GM21786 (cell line): ENCODE measurements around the gene S1PR4.
"Not testable (repeated sequence)": the region's sequence is repeated elsewhere in the genome, so short reads cannot be mapped to it uniquely, and the experiment has no call there.

ENCODE experiments used
- ATAC-seq: cut with Tn5 transposase; IDR thresholded peaks from one replicate; pipeline ENCODE4 v1.9.1; 2021; ENCODE audit not compliant: unreplicated experiment

Gene S1PR4

DNA sequence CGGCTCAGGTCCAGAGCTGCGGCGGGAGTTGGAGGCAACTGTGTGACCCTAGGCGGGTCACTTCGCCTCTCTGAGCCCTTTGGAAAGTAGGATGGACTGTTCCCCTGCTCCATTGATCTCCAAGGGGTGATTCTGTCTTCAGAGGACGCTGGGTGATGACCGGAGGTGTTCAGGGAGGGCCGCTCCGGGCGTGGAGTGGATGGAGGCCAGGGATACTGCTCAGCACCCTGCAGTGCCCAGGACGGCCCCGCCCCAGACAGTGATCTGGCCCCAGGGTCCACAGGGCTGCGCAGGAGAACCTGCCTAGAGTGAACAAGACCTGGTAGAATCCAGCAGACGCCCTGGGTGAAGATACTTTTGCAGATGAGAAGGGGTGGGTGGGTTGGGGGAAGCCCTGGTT lies 14.1 kb downstream of the S1PR4 start:
- no peak for ATAC-seq

DNA sequence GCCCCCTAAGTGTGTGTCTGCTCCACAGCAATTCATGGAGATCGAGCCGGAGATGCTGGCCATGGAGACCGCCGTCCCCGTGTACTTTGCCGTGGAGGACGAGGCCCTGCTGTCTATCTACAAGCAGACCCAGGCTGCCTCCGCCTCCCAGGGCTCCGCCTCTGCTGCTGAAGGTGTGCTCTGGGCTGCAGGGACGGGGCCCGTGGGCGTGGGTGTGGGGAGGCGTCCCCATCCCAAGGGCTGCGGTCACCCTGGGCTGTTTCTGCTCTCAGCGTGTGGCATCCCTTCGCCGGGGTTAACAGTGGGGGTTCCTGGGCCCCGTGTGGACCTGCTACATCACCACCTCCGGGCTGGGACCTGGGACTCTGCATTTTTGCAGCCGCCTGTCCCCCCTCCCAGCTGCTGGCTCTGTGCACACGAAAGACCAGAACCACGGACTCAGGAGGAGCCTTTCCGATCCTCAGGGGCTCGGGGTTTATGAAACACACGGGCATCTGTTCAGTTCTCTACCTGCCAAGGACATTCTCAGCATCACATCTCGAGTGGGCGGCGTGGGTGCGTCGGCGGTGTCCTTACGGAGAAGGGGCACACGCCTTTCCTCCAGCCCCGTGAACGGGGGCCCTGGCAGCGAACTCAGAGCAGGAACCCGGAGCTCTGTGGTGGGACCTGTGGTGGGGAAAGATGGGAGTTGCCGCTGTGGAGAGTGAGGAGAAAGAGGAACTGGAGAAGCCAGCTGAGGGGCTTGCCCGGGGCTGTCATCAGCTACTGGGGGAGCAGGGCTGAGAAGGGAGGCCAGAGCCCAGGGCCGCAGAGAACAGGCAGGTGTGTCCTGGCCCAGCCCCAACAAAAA lies 14.9 kb downstream of the S1PR4 start:
- ATAC-seq = no peak

DNA sequence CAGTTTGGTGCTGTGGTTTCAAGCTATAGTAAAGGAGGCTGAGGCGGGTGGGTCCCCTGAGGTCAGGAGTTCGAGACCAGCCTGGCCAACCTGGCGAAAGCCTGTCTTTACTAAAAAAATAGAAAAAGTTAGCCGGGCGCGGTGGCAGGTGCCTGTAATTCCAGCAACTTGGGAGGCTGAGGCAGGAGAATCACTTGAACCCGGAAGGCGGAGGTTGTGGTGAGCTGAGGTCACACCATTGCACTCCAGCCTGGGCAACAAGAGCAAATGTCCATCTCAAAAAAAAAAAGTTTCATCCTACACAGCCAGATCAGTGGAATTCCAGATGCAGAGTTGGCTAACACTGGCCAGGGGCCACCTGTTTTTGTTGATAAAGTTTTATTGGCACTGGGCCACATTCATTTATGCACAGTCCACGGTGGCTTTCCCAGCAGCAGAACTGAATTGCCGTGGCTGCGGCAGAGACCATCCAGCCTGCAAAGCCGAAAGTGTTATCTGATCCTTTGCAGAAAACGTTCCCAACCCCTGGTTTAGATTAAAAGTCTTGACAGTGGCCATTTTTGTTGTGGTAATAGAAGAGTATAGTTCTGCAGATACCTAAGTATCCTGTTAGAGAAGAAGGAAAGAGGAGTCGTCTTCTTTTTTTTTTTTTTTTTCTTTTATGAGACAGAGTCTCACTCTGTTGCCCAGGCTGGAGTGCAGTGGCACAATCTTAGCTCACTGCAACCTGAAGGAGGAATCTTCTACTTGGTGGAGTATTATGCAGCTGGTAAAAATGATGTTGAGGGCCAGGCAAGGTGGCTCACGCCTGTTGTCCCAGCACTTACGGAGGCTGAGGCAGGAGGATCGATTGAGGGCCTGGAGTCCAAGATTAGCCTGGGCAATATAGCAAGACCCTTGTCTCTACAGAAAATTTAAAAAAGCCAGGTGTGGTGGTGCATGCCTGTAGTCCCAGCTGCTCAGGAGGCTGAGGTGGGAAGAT lies 15.8 kb downstream of the S1PR4 start:
- no peak for ATAC-seq

DNA sequence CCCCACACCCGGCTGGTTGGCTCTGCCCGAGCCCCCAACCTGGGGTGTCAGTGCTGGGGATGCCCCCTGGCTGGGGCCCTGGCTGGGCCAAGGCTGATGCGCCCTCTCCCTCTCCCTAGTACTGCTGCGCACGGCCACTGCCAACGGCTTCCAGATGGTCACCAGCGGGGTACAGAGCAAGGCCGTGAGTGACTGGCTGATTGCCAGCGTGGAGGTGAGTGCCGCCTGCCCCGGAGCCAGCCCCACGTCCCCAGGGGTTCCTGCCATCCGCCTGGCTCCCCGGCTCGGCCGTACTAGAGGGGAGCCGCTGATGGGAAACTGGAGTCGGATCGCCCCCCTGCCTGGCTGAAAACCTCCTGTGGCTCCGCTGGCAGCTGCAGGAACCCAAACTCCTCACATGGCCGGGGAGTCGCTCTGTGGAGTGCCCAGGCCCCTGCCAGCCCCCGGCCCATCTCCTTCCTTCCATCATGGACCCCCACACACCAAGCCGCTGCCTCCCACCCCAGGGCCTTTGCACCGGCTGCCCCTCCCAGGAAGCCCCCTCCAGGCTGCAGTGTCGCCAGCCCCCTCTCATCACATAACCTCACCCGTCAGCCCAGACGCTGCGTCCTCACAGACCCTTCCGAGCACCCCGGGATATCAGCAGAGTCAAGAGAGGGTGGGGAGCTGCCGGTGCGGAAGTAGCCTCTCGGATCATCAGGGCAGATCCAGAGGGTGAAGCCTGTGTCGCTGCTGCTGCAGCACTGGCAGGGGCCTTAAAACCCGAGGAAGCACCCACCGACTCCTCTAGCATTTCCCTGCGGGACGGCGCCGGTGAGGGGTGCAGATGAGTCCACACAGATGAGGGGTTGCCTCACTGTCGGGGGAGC lies 17.7 kb downstream of the S1PR4 start:
- ATAC-seq = no peak

DNA sequence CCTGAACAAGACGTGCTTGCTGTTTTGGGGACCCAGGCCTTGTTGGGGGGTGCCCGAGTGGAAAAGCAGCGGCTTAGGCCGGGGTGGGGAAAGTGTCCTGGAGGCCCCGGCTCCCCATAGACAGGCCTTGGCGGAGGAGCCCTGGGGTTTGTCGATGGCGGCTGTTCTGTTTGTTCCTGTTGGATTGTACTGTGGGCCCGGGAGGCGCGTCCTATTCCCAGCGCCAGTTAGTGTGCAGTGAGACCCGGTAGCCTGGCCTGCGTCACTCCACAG lies 18.3 kb downstream of the S1PR4 start:
- no peak for ATAC-seq

DNA sequence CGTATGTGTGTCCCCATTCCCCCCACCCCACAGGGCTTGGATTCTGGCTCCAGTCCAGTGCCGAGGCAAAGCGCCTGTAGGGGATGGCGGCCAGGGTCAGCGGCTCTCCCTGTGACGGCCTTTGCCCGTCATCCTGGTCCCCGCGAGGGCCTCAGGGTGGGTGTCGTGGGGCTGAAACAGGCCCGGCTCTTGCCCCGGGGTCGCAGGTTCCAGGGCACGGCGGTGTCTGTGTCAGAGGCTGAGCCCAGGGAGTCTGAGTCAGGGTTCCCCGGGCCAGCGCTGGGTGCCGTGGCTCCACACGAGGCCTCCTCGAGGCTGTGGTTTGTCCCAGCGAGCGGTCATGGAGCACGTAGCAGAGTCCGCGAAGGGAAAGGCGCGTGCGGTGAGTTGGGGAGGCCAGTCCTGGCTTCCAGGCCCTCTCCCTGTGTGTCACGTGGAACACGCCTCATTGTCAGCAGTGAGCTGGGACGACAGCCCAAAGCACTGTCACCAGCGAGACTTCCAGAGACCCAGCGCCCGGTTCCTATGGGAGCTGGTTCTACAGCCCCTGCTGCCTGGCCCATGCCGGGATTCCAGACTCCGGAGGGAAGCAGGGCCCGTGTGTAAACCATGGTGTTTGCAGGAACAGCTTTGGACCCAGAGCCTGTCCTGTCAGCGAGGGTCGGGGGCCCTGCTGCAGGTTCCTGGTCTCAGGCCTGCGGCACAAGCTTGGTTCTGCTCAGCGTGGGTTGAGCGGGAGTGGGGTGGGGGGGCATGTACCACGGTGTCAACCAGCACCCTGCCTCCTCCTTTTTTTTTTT lies 20.5 kb downstream of the S1PR4 start:
- ATAC-seq = no peak

DNA sequence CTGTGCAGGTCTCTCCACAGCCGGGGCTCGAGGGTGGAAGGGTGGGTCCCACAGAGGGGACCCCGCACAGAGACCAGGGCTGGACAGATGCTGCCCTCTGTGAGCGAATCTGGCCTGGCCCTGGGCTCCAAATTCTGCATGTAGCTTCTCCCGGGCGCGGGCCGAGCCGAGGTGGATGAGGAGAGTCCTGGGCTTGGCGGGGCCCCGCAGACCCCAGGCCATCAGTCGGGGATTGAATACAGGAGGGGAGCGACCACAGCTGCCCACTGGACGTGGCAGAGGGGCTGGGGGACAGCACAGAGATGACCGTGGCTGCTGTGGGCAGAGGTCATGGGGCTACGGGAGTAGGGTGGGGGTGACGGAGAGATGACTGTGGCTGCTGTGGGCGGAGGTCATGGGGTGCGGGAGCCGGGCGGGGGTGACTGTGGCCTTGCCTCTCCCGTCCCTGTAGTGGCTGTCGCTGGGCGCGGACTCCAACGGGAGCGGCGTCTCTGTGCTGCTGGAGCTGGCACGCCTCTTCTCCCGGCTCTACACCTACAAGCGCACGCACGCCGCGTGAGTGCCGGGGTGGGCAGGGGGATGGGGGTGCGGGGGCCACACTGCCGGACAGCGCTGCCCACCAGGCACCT lies 22.6 kb downstream of the S1PR4 start:
- no peak for ATAC-seq

DNA sequence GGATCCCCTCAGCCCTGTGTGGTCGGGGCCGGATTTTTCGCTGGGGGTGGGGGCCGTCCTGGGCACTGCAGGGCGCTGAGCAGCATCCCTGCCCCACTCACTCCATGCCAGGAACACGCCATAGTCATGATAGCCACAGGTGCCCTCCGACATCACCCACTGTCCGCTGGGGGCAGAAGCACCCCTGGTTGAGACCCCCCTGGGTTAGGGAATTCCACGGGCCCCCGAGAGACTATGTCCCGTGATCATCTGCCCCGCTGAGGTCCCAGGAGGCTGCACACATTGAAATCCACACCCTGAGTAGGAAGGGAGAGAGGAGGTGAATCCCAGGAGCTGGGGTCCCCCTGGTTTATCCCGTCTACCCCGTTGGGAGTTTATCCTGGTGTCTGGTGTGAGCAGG lies 23.3 kb downstream of the S1PR4 start:
- ATAC-seq = no peak

DNA sequence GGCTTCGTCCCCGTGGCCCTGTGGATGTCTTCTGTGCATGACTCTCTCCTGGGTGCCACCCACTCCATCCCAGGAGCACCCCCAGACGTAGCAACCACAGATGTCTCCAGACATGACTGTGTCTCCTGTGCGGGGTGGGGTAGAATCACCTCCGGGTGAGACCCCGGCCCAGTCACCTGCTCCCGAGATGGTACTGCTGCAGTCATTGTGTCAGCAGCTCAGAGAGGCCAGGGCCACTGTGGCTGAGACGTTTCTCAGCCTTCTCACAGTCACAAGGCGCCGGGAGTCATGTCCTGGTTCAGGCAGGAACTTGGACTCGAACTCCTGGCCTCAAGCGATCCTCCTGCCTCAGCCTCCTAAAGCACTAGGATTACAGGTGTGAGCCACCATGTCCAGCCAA lies 23.8 kb downstream of the S1PR4 start:
- no peak for ATAC-seq

DNA sequence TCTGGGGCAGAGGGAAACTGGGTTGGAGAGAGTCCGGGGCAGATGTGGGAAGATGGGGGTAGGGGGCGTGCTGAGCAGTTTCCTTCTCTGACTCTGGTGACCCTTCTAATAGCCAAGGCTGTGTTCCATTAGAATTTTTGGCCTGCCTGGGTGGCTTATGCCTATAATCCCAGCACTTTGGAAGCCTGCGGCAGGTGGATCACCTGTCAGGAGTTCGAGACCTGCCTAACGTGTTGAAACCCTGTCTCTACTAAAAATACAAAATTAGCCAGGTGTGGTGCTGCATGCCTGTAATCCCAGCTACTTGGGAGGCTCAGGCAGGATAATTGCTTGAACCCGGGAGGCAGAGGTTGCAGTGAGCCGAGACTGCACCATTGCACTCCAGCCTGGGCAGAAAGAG lies 24.3 kb downstream of the S1PR4 start:
- not testable (repeated sequence) for ATAC-seq

DNA sequence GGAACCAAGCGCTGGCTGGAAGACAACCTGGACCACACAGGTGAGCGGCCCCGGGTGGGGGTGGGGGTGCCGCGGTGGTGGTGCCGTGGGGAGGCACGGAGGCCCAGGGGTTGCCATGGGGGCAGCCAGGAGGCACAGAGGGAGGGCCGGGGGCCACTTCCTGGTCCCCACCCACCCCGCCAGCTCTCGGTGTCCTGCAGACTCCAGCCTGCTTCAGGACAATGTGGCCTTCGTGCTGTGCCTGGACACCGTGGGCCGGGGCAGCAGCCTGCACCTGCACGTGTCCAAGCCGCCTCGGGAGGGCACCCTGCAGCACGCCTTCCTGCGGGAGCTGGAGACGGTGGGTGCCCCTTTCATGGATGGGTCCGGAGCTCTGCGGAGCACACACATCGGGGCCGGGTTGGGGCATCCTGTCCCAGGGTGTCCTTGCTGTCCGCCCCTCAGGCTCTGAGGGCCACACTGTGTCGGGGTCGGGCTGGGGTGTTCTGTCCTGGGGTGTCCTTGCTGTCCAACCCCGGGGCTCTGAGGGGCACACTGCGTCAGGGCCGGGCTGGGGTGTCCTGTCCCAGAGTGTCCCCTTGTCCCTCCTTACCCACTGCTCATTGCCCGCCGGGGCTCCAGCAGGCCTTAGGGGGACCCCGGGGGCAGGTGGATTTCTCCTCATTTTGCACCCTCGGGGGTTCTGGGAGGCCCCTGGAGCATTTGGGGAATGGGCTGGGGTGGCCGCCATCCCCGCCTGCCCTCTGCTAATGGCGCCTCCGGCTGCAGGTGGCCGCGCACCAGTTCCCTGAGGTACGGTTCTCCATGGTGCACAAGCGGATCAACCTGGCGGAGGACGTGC lies 25.5 kb downstream of the S1PR4 start:
- no peak for ATAC-seq

DNA sequence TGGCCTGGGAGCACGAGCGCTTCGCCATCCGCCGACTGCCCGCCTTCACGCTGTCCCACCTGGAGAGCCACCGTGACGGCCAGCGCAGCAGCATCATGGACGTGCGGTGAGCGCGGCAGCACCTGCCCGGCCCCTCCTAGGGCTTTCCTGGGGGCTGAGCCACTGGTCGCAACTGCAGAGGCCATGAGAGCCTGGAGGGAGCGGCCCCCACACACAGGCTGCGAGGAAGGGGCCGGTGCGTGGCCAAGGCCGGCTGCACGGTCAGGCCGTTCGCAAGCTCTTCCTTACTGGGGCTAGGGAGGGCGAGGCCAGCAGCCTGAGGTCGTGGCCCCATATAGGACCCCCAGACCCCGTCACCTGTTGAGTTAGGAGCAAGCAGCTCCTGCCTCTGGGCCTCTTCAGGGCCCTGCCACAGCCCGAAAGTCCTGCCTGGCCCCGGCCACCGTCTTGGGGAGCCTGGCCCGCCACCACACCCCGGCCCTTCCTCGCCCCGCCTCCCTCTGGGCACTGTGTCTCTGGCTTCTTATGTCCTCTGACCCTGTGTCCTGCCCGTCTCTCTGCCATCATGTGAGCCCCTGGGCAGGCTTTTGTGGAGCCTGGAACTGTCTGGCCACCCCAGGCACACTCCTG lies 26.2 kb downstream of the S1PR4 start:
- no peak for ATAC-seq

DNA sequence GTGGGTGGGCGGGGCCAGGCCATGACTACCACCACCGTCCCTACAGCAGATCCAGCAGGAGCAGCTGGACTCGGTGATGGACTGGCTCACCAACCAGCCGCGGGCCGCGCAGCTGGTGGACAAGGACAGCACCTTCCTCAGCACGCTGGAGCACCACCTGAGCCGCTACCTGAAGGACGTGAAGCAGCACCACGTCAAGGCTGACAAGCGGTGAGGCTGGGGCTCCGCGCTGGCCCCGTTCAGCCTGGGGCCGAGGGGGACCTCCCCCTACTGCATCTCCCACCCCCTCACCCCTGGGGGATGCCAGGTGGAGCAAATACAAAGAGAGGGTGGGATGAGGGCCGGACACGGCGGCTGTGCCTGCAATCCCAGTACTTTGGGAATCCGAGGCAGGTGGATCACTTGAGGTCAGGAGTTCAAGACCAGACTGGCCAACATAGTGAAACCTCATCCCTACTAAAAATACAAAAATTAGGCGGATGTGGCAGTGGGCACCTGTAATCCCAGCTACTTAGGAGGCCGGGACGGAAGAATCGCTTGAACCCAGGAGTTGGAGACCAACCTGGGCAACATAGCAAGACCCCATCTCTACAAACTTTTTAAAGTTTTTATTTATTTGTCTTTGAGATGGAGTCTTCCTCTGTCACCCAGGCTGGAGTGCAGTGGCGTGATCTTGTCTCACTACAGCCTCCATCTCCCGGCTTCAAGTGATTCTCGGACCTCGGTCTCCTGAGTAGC lies 27.8 kb downstream of the S1PR4 start:
- no peak for ATAC-seq

DNA sequence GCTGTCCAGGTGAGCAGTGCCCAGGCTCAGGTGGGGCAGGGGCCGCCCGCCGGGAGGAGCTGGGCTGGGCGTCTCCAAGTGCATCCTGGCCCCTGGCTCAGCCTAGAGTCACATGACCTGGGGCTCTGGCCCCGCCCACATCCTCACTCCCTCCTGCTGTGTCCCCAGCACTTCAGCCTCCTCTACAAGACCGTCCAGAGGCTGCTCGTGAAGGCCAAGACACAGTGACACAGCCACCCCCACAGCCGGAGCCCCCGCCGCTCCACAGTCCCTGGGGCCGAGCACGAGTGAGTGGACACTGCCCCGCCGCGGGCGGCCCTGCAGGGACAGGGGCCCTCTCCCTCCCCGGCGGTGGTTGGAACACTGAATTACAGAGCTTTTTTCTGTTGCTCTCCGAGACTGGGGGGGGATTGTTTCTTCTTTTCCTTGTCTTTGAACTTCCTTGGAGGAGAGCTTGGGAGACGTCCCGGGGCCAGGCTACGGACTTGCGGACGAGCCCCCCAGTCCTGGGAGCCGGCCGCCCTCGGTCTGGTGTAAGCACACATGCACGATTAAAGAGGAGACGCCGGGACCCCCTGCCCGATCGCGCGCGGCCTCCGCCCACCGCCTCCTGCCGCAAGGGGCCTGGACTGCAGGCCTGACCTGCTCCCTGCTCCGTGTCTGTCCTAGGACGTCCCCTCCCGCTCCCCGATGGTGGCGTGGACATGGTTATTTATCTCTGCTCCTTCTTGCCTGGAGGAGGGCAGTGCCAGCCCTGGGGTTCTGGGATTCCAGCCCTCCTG lies 29.1 kb downstream of the S1PR4 start:
- ATAC-seq = no peak

DNA sequence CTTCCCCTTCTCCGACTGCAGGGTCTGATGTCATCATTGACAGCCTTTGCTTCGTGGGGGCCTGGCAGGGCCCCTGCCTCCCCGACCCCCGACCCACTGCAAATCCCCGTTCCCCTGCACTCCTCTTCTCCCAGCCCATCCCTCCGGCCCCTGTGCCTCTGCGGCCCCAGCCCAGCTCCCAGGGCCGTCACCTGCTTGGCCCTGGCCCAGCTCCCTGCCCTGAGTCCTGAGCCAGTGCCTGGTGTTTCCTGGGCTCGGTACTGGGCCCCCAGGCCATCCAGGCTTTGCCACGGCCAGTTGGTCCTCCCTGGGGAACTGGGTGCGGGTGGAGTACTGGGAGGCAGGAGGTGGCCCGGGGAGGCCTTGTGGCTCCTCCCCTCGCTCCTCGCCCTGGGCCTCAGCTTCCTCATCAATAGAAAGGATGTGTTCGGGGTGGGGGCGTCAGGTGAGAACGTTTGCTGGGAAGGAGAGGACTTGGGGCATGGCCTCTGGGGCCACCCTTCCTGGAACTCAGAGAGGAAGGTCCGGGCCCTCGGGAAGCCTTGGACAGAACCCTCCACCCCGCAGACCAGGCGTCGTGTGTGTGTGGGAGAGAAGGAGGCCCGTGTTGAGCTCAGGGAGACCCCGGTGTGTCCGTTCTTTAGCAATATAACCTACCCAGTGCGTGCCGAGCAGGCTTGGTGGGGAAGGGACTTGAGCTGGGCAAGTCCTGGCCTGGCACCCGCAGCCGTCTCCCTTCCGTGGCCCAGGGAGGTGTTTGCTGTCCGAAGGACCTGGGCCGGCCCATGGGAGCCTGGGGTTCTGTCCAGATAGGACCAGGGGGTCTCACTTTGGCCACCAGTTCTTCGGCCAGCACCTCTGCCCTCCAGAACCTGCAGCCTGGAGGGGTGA lies 30.0 kb downstream of the S1PR4 start:
- ATAC-seq = no peak

DNA sequence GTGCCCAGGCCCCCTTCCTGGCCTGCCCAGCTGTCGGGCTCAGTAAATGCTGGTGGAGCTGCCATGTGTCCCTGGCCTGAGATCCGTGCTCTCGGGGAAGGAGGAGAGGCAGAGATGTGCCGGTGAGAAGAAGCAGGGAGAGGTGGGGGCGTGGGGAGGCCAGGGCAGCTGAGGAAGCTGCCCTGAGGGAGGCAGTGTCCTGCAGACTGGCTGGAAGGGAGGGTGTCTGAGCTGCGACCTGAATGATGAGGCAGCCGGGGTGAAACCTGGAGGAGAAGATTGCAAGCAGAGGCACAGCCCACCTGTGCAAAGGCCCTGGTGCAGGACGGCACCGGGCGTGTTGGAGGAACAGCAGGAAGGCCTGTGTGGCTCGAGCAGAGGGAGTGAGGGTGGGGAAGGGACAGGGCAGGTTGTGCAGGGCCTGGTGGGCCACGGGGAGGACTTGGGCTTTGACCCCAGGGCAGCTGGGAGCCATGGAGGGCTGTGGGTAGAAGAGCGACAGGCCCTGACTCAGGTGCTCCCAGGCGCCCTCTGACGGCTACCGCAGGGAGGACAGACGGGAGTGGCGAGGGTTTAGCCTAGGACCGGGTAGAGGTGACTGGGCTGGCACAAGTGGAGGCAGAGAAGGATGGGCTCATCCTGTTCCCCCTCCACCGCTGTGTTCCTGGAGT lies 31.9 kb downstream of the S1PR4 start:
- ATAC-seq = no peak
